GM19438 (cell line): ENCODE data around the gene PROC.

ENCODE experiments used
- ATAC-seq: cut with Tn5 transposase; IDR thresholded peaks from one replicate; pipeline ENCODE4 v1.9.1; 2021; ENCODE audit warnings: low read depth; ENCODE audit not compliant: unreplicated experiment

Gene PROC

DNA sequence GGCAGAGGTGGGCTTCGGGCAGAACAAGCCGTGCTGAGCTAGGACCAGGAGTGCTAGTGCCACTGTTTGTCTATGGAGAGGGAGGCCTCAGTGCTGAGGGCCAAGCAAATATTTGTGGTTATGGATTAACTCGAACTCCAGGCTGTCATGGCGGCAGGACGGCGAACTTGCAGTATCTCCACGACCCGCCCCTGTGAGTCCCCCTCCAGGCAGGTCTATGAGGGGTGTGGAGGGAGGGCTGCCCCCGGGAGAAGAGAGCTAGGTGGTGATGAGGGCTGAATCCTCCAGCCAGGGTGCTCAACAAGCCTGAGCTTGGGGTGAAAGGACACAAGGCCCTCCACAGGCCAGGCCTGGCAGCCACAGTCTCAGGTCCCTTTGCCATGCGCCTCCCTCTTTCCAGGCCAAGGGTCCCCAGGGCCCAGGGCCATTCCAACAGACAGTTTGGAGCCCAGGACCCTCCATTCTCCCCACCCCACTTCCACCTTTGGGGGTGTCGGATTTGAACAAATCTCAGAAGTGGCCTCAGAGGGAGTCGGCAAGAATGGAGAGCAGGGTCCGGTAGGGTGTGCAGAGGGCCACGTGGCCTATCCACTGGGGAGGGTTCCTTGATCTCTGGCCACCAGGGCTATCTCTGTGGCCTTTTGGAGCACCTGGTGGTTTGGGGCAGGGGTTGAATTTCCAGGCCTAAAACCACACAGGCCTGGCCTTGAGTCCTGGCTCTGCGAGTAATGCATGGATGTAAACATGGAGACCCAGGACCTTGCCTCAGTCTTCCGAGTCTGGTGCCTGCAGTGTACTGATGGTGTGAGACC lies at the start of gene PROC:
TSS of gene PROC (plus strand) at position 128 of the 812 bp plus-strand sequence. CDS start 1,516 bp downstream, outside the sequence.
- ATAC-seq: no peak

DNA sequence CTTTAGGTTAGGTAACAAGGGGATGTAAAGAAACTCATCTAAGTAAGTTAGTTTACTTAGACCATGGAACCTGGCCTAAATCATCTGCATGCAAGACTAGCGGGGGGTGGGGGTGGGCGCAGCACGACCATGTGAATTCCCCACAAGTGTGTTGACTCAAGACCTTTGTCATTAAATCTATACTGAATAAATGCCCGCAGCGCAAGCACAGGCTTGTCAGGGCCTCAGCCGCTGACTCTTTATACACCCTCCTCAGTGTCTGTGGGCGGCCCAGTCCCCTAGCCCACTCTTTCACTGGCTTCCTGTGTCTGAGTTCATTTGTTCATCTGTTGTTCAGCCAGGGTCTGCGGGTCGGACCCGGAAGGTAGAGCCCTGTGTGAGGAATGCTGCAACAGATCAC lies 48.2 kb upstream of the PROC start:
- ATAC-seq: no peak

DNA sequence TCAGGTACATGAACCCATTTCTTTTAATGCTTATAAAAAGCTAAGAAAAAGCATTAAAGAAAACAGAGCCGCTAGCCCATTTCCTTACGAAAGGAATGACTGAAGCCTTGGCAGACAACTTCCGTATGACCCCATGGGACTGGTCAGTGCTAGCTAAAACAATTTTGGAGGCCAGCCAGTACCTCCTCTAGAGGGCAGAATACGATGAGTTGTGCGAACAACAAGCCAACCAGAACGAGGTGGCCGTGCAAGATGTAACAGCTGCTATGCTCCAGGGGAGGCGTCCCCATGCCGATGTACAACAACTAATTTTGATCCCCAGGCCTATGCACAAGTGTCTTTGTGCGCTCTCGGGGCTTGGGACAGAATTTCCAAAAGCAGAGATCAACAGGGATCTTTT lies 47.2 kb upstream of the PROC start:
- ATAC-seq: no peak

DNA sequence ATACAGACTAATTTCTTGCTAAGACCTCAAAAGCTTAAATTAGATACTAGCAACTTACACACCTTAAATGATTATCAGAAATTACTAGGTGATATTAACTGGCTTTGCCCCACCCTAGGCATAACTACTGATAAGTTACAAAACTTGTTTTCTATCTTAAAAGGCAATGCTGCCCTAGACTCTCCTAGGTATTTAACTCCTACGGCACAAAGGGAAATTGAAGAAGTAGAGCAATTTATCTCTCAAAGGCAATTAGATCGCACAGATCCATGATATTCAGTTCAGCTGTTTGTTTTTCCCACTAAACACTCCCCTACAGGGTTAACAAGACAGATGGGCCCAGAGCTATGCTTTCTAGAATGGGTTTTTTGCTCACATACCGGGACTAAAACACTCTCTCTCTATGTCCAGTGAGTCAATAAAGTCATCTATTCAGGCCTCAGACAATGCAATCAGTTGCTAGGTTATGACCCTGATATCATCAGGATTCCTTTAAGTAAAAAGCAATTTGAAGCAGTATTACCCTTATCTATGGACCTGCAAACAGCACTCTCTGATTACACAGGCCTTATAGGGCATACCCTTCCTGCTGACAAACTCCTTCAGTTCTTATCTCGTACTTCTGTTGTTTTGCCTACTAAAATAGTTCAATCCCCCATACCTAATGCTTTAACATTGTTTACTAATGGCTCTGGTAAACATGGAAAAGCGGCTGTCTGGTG lies 44.7 kb upstream of the PROC start:
- ATAC-seq: no peak

DNA sequence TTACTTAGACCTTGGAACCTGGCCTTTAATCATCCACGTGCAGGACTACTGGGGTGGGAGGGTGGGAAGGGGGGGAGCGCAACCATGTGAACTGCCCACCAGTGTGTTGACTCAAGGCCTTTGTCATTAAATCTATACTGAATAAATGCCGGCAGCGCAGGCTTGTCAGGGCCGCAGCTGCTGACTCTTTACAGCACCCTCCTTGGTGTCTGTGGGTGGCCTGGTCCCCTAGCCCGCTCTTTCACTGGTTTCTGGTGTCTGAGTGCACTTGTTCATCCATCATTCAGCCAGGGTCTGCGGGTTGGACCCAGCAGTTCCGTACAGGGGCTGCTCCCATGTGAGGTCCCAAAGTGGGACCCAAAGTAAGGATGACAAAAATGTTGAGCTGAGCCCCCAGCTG lies 42.0 kb upstream of the PROC start:
- ATAC-seq: no peak

DNA sequence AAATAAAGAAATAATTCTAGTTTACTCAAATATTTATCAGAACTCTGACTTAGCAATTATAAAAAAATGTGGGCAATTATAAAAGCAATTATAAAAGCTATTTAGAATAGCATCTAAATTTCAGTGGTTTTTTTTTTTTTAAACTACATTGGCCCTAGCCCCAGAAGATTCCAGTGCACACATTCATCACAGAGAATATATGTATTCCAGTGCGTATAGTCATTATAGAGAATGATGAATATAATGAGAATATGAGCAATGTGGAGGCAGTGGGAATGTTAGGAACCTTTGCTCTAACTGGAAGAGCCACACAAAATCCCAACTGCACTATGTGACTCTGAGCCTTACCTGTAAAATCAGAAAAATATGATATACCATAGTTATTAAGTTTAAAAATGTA lies 41.0 kb upstream of the PROC start:
- ATAC-seq: no peak

DNA sequence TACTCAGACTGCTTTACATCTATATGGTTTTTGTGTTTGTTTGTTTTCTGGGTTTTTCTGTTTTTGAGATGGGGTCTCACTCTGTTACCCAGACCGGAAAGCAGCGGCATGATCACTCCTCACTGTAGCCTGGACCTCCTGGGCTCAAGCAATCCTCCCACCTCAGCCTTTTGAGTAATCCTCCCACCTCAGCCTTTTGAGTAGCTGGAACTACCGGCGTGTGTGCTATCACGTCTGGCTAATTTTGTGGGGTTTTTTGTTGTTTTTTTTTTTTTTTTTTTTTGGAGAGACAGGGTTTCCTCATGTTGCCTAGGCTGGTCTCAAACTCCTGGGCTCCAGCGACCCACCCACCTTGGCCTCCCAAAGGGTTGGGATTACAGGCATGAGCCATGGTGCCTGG lies 39.5 kb upstream of the PROC start:
- no peak for ATAC-seq

DNA sequence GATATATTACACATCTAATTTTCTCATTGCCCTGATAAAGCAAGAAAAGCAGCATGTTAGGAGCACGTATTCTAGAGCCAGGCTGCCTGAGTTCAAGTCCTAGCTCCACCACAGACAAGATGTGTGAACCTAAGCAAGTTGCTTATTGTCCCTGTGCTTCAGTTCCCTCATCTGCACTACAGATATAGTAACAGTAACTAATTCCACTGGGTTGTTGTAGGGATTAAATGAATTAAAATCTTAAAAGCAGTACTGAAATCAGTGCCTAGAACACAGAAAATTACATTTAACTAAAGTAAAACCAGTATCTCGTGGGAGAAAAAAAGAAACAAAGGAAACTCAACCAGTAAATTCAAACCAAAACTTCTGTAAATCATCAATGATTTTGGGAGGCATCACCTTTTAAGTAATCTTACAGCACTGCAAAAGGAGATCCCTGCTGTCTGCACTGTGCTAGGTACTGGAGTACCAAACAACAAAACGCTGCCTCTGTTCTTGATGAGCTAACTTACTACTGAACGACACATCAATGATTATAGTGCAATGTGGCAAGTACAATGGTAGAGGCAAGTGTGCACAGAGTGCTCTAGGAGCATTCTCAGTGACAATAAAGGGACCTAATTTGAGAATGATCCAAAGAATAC lies 38.4 kb upstream of the PROC start:
- peak; percentile 71 for ATAC-seq

DNA sequence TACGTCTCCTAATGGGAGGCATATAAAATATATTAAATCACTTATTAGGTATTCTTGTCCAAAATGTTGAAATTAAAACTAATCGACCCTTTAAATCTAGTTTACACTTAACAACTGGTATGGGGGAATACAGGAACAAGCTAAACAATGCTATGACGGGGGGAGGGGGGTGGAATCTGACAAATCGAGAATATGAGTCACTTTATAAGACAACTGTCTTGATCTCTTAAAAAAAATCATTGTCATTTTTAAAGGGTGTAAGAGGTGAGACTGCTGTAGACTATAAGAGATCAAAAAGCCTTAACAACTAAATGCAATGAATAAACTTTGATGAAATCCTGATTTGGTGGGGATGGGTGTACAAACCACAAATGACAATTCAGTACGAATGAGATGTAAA lies 36.5 kb upstream of the PROC start:
- no peak for ATAC-seq

DNA sequence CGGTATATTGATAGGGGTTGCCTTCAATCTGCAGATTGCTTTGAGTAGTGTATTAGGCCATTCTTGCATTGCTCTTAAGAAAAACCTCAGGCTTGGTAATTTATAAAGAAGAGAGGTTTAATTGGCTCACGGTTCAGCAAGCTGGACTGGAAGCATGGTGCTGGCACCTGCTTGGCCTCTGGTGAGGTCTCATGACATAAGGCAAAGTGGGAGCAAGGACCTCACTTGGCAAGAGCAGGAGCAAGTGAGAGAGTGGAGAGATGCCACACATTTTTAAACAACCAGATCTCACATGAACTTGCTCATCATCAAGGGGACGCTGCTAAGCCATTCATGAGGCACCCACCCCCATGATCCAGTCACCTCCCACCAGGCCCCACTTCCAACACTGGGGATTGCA lies 35.4 kb upstream of the PROC start:
- ATAC-seq: no peak

DNA sequence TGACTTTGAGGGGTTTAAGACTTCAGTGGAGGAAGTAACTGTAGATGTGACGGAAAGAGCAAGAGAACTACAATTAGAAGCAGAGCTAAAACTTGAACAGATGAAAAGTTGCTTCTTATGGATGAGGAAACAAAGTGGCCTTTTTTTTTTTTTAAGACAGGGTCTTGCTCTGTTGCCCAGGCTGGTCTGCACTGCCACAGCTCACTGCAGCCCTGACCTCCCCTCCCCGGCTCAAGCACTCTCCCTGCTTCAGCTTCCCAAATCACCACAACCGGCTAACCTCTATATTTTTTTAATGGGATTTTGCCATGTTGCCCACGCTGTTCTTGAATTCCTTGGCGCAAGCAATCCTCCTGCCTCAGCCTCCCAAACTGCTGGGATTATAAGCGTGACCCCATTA lies 33.7 kb upstream of the PROC start:
- ATAC-seq: no peak

DNA sequence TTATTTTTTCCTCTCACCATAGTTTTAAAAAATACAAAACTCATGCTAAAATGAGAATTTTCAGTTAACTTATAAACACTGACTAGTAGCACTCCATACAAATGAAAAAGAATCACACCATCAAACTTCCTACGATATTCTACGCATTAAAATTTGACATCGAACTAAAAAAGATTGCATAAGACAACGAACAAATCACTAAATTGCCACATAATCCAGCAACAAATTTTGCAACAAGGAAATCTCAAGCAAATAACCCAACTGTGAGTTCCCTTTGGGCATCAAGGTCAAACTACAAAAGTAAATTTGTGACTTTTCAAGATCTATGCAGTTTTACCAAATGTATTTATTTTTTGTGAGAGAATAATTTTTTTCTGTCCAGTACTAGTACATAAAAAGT lies 32.0 kb upstream of the PROC start:
- no peak for ATAC-seq

DNA sequence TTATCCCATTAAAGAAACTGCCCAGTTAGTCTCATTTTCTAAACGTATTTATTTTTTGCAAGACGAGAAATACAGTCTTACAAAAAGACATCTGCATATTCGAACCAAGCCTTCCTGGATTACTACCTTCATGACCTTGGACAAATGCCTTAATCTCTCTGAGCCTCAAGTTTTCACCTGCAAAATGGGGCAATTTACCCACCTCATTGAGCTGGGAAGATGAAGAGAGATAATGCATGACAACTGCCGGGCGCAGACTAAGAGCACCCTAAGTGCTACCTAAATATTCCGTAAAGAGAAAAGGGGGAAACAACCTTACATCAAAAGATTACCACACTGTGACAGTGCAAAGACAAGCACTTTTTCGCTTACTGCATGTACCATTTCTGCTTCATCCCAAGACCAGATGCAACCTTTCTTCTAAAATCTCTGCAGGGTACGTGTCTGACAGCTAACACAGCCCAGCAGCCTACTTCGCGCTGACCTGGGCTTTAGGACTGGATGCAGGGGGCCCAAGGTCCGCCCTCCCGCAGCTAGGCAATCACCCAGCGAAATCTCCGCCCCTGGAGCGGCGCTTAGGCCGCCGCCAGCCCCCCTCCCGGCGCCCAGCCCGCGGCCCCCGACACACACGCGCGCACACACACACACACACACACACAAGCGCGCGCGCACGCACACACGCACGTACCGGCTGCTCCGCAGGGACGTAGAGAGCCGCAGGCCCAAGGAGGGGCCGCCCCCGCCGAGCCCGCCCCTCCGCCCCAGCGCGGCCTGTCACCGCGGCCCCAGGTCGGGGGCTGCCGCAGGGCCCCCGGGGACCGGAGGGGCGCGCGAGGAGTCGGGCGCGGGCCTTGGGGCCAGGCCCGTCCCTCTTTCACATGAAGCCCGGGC lies 31.2 kb upstream of the PROC start:
- ATAC-seq: peak; percentile 59

DNA sequence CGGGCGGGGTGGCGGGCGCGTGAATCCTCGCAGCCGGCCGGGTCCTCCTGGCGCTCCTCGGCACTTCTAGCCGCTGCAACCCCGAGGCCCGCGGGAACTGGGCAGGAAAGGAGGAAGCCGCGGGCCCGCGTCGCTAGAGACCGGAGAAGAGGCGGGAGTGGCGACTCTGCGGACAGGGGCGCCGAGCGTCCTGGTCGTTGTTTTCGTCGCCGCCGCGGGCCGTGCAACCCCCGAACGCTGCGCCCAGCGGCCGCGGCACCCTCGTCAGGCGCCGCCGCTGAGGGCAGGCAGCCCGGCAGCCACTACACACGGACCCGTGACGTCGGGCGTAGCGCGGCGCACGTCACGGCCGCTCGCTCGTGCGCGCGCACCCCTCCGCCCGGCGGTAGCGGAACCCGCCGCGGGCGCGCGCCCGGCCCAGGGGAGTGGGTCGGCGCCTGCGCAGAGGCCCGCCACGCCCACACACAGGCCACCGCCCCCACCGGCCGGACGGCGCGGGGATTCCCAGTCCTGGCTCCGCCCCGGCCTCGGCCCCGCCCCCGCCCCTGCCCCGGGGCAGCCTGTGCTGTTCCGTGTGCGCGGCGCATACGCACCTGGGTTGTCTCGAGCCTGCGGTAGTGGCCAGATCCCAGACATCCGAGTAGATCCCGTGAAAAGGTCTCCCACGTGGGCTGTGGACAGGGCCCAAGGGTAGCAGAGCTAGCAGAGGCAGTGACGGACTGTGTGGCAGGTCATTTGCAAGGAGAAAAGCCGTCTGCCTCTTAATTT lies 30.4 kb upstream of the PROC start, which contains the start of gene MAP3K2:
TSS of gene MAP3K2 (minus strand) at position 321 of the 768 bp plus-strand sequence. CDS start 44,846 bp downstream, outside the sequence.
- peak; percentile 60 for ATAC-seq

DNA sequence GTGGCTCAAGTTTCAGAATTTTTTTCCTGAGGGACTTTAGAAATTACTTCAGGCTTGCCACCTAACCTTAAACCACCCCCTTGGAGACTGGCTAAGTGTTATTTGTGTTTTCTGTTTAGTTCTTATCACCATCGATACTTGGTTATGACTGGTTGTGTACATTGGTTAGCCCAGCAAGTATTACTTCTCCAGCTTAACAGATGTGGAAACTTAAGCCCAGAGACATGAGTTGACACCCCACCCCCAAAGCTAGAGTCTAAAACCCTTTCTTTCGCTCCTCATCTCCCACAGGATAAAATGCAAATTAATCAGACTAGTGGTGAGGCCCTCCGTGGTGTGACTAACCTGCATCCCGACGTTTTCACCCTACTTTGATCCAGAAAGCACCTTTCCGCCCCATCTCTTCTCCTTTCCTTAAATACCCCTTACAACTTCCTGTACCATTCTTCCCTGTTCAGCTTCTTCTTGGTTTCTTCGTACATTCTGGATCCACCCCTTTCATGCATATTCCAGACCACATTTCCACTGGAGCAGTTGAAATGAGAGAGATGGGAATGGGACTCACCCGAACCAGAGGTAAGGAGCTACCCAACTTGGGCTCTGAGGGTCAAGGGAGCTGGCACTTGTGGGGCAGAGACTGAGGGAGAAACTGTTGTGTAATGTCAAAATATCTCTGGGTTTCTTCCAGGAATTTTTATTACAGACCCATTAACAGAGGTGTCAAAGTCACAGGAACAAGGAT lies 29.6 kb upstream of the PROC start:
- ATAC-seq: peak; percentile 10

DNA sequence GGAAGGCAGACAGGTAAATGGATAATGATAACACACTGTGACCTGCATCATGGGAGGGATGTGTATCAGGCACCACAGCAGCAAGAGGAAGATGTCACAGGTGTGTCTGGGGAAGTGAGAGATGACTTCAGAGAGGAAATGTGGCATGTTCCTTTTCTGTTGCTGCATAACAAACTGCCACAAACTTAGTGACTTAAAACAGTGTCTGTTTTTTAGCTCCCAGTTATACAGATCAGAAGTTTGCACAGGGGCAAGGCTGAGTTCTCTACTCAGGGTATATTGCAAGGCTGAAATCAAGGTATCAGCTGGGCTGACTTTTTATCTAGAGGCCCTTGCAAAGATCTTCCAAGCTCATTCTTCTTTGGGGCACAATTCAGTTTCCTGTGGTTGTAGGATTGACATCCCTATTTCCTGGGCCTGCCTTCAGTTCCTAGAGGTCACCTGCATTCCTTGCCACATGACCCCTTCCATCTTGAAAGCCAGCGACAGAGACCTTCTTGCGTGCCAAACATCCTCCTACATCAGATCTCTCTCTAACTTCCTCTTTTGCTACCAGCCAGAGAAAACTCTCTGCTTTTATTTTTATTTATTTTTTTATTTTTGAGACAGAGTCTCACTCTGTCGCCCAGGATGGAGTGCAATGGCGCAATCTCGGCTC lies 28.3 kb upstream of the PROC start:
- no peak for ATAC-seq

DNA sequence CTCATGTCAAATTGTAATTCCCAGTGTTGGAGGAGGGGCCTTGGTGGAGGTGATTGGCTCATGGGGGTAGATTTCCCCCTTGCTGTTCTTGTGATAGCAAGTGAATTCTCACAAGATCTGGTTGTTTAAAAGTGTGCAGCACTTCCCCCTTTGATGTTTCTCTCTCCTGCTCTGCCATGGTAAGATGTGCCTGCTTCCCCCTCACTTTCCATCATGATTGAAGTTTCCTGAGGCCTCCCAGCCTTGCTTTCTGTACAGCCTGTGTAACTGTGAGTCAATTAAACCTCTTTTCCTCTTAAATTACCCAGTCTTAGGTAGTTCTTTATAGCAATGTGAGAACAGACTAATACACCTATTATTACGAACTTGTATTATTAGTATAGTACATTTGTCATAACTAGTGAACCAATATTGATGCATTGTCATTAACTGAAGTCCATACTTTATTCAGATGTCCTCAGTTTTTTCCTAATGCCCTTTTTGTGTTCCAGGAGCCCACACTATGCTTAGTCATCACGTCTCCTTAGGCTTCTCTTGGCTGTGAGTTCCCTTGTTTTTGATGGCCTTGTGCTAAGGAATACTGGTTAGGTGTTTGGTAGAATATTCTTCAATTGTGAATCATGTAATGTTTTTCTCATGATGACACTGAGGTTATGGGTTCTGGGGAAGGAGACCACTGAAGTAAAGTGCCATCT lies 25.9 kb upstream of the PROC start:
- ATAC-seq: no peak
